NCI-H1436 (cell line): Measurements from ENCODE around the gene TAF8.

Experiments used
- DNase-seq: peaks from one replicate; lab custom pipeline; 2025; lab: John Stamatoyannopoulos, UW

TAF8 gene

GRCh38 chr6:42100029-42100901 is 49.9 kb downstream of the TAF8 start:
- DNase-seq, result no peak

GRCh38 chr6:42101186-42101657 is 50.9 kb downstream of the TAF8 start:
- no peak for DNase-seq

GRCh38 chr6:42103216-42103615 is 52.9 kb downstream of the TAF8 start:
- no peak for DNase-seq

DNA sequence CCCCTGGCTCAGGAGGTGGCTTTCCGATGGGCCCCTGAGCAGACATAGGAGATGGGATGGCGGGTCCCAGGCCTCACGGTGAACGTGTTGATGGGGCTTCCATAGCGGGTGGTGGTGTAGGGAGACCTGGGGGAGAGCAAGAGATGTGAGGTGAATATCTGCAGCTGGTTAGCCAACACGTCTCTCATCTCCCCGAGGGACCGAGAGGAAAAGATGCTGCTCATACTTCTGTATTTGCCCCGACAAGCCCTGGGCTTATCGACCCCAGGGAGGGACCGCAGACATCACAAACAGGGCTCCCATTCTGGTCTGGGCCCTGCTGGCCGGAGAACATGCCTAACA is 53.4 kb downstream of the TAF8 start:
- no peak for DNase-seq

DNA sequence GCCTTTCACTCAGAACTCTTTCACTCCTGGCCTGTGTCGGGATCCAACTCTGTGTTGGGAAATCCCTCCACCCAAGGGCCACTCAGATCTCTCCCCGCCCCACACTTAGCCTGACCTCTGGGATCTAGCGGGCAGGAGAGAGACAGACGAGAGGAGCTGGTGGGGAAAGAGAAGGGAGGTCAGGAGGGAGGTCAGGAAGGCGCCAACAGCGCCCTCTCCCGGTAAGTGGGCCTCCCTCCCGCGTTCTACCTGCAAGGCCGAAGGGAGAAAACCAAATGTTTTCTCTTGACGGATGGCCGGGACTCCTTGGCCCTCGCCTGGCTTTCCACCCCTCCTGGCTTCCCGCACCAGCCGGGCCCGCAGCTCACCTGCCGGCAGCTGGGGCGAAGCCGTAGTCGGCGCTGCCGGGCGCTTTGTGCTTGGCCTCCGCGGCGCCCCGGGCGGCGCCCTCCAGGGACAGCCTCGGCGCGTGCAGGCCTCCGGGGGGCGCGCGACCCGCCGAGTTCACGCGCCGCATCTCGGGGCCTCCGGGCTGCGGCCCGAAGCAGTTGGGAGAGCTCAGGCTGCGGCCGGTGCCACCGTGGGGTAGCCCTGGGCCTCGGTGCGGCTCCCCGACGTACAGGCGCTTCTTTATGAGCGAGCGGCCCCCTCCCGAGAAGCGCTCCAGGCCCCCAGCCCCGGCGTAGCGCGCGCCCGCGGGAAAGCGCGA is 53.9 kb downstream of the TAF8 start:
- no peak for DNase-seq

DNA sequence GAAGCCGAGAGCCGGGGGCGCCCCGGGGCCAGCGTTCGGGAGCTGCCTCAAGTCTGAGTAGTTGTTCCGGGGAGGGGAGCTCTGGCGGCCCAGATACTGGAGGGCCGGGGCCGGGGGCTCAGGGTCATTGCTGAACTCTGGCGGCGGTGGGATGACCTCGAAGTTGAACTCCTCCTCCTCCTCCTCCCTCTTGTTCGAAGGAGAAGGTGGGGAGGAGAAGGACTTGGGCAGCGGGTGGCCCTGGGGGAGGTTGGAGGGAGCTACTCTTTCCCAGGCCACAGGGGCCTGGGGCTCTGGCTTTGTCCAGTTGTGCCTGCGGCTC is 54.4 kb downstream of the TAF8 start:
- no peak for DNase-seq

DNA sequence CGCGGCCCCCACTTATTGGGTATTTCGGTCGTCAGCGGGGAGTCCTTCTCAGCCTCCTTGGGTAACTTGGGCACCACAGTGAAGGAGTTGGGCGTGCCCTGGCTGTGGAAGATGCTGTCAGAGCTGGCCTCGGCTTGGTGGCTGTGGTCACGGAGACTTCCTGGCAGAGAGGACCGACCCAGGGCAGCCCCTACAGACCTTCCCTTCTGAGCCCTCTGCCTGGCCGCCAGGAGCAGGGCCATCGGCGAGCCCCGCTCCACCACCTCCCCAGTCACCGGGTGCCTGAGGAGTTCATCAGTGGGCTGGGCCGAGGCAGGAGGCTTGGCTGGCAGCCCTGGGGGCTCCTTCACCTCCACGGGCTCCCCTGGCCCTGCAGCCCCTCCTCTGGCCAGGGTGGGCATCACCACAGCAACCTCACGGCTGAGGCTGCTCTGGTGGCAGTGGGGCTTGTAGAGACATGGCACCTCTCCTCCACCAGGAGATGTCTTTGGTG is 54.9 kb downstream of the TAF8 start:
- no peak for DNase-seq

- DNase-seq, result no peak
Observed at GRCh38 chr6:42105709-42106108, 55.4 kb downstream of the TAF8 start.

DNA sequence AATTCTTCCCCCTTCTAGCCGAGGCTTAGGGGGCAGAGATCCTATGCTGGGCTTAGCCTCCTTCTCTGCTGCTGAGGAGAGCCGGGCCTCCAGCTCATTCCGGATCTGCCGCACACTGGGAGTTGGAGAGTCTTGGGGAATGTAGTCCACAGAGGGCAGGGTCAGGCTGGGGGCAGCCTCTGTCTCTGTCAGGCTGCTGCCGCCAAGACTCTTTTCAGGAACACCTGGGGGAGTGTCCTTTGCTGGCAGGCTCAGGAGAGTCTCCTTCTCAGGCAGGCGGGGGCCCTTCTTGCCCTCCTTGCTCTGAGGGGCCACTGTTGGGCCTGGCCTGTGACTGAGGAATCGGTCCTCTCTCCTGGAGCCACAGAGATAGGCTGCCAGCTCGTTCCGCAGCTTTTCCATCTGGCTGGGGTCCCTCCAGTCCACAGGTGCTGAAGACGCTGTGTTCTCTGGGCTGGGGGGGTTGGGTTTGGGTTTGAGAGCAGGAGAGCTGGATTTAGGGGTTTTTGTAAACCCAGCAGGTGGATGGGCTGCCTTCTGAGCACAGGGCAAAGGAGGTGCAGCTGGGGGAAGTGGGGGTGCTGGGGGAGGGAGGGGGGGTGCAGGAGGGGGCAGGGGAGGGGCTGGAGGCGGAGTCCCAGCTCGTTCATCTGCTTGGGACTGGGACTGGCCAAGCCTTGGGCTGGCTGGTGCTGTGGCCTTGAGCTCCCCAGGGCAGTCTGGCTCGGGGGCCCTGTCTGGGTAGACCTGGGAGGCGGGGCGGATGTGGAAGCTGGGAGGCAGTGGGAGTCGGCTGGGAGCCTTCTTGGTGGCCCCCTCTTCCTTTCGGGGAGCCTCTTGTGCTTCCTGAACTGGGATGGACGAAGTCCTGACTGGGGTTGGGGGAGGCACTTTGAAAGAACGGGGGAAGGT is 56.0 kb downstream of the TAF8 start:
- no peak for DNase-seq

DNA sequence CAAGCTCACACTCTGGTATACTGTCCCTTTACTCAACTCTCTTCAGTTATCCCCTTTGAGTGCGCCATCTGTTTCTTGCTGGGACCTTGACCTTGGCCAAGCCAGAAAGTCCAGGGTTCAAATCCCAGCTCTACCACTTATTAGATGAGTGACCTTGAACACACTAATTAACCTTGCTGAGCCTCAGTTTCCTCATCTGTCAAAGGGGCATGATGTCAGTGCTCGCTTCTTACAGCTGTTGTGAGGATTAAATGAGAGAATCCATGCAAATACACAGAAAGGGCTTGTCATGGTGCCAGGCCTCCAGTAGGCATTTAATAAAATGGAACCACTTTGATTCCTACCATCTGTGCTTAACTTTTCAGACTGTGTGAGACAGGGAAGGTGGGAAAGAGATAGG is 57.7 kb downstream of the TAF8 start:
- no peak for DNase-seq

DNA sequence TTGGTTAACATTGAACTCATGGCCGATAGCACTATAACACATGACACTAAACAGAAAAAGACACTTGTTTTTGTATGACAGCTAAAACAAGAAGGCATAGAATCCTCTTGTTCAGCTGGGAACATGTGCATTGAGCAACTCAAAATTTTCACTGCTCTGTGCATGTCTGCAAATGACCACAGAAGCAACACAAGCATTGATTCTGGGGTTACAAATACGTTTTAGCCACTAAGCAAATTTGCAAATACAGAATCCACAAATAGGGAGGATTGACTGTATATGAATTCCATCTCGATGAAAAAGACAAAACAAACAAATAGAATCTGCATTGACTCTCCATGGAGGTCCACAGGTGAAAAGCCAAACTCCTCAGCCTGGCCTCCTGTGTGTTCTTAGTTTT is 60.4 kb downstream of the TAF8 start:
- no peak for DNase-seq

DNA sequence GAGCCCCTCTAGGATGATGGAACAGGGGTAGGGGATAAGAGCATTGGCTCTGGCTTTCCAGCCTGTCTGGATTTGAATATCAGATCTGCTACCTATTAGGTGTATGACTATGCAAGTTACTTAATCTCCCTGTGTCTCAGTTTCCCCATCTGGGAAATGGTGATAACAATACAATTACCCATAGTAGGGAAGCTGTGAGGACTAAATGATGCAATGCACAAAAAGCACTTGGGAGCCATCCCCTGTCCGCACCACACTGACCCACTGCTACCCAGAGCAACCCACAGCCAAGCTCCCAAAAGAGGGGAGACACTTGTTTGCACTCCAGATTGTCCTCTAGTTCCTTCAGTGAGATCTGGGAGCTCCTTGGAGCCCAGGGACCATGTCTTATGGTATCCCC is 62.0 kb downstream of the TAF8 start:
- DNase-seq, result no peak

DNA sequence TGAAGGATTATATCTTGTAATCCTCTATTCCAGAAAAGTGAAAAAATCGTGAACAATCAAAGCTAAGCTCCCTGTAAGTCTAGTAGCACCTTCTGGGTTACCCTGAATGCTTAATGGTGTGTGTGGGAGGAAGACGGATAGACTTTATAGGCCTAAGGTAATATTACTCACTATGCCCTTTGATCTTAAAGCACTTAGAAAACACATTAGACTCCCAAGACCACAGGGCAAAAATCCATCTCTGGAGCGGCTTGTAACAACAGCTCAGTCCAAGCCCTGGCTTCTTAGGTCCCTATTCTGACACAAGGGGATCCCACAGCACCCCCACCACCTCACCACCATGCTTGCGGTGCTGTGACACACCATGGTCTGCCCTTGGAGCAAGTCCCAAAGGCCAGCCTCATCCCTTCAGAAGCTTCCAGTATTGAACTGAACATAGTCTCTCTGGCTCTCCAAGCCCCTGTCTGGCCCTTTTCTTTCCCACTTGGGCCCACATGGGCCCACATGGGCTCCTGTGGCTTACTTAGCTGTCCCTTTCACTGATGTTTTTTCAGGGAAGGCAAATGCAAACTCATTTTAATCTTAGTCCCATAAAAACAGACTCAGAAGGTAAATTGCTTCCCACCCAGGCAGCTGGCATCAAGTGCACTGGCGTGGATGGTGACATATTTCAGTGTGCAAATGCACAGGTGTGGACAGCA is 63.8 kb downstream of the TAF8 start:
- no peak for DNase-seq

- no peak for DNase-seq
Observed at GRCh38 chr6:42117843-42118161, 67.5 kb downstream of the TAF8 start.

DNA sequence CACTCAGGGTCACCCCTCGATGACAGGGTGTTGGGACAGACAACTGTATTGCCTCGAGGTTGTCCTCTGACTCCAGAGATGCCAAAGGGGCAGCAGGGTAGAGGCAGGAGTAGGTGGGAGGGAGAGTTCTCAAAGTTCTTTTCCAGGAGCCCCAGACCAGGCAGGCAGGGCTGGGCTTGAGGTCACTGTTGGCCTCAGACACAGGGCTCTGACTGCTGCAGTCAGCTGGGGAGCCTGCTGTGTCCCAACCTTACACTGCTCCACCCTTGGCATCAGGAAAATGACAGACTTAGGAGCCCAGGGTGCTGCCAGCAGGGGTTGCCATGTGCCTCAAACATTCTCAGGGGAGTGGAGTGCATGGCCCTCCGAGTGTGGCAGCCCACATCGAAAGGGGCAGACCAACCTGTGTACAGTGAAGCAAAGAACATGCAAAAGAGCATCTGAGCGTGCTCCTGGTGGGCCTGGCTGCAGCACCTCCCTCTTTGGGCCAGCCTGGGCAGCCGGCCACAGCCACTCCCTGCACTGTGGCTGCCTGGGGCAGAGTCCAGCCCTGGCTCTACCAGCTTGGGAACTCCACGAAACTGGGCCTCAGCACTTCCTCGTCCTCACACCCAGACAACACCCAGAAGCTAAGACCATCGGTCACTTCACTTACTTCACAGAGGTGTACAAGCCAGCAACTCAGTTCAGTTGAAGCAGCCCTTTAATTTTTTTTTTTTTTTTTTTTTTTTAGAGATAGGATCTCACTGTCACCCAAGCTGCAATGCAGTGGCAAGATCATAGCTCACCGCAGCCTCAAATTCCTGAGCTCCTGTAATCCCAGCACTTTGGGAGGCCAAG is 68.1 kb downstream of the TAF8 start:
- DNase-seq, result no peak

DNA sequence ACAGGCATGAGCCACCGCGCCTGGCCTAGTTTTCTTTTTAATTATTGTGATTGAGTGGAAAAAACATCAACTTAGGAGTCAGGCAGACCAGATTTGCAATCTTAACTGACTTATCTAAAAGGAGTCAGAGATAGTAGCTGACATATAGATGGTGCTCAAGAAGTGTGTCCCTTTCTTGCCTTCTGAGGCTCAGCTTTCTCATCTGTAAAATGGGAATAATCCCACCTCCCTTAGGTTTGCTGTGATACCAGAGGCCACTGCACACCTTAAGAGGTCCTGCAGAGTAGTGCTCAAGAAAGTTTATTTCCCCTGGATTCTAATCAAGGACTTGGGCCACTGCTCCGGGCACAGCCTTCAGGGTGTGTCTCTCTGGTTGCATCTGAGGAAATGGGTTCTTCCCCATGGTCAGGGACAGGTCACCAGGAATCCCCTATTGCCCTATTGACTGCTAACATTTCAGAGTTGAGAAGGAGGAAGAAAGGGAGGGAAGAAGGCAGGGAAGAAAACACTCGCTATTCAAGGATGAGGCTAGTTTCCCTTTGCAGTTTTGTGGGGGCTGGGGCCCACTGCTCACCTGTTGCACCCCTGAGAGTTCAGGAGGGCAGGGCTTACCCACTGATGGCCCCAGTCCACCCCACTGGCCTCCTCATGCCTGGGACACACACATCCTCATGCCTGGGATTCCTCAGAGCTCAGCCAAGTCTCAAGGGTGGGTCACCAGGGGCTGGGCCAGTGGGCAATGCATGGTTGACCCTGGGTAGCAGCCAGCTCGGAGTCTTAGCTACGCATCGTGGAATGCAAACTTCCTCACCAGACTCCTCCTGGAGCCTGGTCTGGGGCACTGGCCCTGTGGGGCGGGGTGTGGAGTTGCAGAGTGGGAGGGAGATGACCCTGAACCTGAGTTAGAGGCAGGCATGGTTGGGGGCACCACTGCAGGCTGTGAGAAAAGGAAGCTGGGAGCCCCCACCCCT is 70.9 kb downstream of the TAF8 start:
- no peak for DNase-seq

- DNase-seq, result no peak
Observed at GRCh38 chr6:42123379-42124103, 73.2 kb downstream of the TAF8 start.

DNA sequence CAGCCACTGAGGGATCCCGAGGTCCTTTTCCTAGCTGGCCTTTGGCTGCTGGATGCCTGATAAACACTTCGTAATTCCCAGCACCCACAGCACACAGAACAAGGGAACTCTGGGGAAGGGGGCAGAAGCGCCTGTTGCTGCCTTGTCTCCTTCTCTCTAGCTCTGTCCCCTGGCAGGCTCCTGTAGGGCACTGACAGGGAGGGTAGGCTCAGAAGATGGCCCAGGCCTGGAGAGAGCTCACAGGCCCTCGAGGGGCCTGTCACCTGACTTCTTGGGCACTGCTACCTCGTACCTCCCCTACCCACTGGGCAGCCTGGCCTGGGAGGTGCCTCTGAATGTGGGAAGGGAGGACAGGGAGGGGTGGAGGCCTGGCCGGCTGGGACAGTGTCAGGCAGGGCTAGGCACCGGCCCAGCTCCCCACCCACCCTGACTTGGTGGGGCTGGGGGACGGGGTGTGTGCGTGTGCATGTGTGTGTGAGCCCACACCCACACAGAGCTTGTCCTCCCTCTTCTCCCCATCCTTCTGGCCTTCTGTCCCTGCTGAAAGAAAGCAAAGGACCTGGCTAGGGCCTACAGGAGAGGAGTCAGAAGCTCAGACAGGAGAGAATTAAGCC is 74.0 kb downstream of the TAF8 start:
- no peak for DNase-seq

GRCh38 chr6:42125231-42125630 is 74.9 kb downstream of the TAF8 start:
- no peak for DNase-seq
